ENCODE results near the gene CCDC85C.

CCDC85C gene

GRCh38 chr14:99570544-99571302 is 33.3 kb downstream of the CCDC85C start:
- no peak for DNase-seq

DNA sequence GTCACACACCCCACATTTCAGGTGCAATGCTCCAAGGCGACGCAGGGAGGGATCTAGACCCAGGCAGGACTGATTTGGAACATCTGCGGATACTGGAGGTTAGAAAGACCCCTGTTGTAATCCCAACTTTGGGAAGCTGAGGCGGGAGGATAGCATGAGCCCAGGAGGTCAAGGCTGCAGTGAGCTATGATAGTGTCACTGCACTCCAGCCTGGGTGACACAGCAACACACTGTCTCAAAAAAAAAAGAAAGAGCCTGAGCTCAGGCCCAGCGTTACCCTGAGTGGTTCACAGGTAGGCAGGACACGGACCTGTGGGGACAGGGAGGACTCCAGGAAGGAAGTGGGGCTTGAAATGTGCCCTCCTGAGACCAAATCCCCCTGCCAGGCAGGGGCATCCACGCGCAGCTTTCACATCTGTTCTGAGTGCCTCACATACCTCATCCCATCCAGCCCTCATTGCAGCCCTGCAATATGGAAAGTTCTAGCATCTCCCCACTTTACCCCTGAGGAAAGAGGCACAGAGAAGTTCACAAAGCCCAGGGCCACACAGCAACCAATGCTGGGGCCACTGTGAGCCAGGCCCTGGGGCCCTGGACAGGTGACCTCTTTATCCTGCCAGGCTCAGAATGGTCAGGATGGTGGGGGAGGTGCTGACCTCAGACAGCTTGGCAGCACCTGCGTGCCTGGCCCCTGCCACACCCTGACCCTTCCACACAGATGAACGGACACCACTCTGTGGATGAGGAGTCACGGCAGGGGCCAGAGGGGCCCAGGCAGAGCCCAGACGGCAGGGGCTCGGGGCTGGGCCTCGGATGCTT is 34.1 kb downstream of the CCDC85C start:
- no peak for DNase-seq

DNA sequence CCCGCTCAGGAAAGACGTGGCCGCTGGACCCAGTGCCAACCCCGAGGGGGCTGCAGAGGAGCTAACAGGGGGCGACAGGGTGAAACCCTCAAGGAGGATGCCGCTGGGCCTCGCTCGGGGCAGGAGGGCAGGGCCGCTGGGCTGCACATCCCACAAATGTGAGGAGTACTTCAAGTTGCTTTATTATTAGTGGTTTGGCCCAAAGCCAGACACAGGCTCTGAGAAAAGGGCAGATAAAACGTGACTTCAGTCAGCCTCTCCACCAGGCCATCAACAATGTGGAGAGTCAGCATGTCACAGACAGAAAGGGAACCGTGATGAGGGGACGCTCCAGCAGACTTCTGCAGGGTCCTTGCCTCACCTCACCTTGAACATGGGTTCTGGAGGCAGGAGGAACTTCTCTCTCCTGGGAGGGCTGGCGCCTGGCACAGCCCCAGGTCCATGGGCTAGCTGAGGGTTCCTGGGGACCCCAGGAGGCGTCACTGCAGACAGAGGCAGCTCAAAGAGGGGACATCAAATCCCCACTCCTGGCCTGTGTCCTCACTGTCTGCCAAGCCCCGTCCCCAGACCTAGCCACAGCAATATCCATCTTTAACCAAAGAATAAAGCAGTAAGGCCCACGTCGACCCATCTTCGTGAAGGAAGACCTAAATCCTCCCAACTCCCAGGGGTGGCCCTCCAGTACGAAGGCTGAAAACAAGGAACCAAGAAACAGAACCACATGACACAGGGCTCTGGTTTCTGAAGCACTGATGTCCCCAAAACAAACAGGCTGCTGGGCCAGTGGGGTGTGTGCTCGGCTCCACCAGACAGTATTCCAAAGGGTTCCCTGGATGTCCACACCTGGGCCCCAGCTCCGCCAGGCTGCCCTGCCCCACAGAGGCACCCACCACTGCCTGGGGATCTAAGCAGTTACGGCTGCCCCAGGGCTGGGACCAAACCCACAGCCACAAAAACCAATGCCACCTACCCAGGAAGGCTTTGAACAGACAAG is 35.1 kb downstream of the CCDC85C start:
- DNase-seq: no peak

- DNase-seq: no peak
These were observed 37.3 kb downstream of the CCDC85C start for GRCh38 chr14:99566390-99567354.

DNA sequence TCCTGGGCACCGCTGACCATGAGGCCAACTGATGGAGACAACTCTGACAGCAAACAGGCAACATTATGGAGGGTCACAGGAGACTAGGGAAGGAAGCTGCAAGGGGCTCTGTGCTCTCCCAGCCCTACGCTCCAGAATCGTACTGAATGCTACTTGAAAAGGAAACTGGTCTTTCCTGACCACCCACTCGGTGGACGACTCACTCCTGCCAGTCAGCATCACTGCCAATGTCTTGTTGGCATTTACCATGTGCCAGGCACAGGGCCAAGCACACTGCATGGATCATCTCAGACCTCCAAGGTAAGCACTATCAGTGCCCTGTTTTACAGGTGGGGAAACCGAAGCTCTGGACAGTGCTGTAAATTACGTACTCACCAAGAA is 38.0 kb downstream of the CCDC85C start:
- DNase-seq: no peak

- no peak for DNase-seq
These were observed 38.6 kb downstream of the CCDC85C start for GRCh38 chr14:99565383-99565782.

GRCh38 chr14:99564926-99565259 is 39.1 kb downstream of the CCDC85C start:
- DNase-seq: no peak

DNA sequence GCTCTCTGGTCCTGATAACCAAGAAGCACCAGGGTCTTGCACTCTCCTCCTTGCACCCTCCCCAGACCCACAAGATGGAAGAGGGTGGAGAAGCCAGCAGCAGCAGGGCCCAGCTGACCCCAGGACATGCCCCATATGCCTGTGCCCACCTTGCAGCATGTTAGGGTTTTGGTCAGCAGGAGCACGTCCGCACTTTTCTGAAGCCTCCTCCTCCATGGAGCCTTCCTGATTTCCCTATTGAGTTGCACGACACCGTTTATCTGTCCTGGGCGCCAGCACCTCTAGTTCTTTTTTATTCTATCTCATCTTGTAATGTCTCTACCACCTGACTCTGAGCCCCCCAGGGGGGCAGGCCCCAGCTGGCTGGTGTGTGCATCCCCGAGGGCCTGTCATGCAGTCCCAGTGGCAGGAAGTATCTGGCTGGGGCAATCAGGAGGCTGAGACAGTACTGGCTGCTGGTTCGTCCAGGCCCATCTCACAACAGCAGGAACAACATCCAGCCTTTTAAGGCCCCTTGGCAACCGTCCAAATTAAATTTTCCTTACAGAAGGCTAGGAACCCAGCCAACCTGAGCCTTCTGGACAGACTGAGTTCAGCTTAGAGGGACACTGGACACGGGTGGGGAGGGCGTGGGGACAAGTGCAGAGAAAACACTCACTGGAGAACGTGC is 39.6 kb downstream of the CCDC85C start:
- DNase-seq: no peak

GRCh38 chr14:99563749-99564129 is 40.3 kb downstream of the CCDC85C start:
- DNase-seq: no peak

GRCh38 chr14:99562856-99563748 is 40.9 kb downstream of the CCDC85C start:
- no peak for DNase-seq

GRCh38 chr14:99561864-99562263 is 42.1 kb downstream of the CCDC85C start:
- no peak for DNase-seq

DNA sequence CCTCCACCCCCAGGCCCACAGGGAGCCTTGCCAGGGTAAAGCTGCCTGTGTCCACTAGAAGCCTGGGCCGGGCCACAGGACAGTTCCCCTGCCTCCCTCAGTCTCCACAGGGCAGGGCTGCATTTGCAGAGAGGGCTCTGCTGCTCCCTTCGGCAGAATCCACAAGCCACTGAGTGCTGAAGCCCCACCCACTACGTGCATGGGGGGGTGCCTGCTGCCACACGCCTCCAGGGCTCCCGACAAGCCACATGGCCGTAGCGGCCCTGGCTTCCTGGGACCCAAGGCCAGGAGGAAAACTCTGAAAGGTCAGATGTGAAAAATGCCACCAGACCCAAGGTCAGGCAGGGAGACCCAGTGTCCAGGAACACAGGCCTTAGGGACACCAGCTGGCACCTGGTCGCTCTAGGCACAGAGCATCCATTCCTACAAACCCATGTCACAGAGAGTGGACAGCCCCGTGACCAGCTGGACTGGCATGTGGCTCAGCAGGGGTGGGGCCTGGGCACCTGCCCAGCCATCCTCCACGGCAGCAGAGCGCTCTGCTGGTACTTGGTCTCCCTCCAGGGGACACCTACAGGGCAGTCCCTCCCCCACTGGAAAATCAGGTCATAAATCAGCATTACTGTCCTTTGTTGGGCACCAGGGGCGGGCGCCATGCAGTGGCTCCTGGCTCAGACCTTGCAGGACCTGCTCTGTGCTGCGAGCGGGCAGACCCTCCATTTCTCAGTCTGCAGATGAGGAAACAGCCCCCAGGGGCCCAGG is 42.9 kb downstream of the CCDC85C start:
- DNase-seq: no peak

- no peak for DNase-seq
These were observed 43.6 kb downstream of the CCDC85C start for GRCh38 chr14:99560403-99560802.

- no peak for DNase-seq
These were observed 44.6 kb downstream of the CCDC85C start for GRCh38 chr14:99559286-99559990.

DNA sequence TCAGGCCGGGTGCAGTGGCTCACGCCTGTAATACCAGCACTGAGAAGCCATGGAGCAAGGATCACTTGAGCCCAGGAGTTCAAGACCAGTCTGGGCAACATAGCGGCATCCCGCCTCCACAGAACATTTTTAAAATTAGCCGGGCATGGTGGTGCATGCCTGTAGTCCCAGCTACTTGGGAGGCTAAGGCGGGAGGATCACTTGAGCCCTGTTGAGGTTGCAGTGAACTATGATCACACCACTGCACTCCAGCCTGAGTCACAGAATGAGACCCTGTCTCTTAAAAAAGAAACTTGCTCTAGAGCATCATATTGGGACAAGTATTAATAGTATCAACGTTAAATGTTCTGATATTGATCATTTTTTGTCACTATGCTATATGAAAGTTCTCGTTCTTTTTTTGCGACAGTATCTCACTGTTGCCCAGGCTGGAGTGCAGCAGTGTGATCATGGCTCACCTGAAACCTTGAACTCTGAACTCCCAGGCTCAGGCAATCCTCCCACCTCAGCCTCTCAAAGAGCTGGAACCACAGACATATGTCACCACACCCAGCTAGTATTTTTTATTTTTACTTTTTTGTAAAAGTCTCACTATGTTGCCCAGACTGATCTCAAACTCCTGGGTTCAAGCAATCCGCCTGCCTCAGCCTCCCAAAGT is 47.7 kb downstream of the CCDC85C start:
- DNase-seq: no peak

DNA sequence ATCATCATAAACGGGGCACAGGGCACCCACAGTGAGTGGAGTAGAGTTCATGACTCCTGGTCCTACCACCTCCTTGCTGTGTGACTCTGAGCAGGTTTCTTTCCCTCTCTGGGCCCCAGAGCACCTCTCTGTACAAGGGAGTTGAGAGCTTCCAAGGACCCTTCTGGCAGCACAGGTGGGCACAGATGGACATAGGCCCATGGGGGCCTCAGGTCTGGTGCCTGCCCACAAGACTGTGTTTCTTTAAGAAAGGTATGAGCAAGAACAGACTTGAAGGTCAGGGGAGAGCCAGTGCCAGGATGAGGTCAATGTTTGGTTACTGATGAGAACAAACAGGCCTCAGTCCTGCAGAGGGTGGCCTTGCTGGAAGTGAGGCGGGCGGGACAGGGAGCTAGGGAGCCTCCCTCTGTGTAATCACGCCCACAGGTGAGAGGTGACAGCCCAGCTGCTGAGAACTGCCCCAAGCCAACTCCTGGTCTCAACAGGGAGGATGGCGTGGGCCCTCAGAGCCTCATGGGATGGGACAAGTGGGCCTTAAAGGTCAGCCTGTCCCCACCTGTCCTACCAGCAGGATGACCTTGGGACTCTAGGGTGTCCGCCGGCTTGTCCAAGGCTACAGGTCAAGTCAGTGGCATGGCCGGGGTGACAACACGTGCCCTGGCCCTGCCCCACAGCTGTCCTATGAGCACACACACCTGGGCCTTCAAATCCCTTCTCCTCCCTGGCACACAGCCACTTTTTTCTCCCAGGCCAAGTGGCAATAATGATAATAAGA is 49.1 kb downstream of the CCDC85C start:
- no peak for DNase-seq

GRCh38 chr14:99554184-99554583 is 49.8 kb downstream of the CCDC85C start:
- DNase-seq: no peak

All from cortex of kidney (tissue), 1 donor.